Measurements from ENCODE around the gene CRK. TPM values are rescaled to one million over a fixed set of nuclear protein-coding genes. Genes with fewer than 3 reads are reported as not detected.
"Not testable (repeated sequence)": the region's sequence is repeated elsewhere in the genome, so short reads cannot be mapped to it uniquely, and the experiment has no call there.

The CRK gene
- total and polyA plus RNA-seq, 2 of the 4 experiments (the other 2 are of a cell fraction): 57.6 to 100 TPM

GRCh38 chr17:1378476-1378860 lies 77.6 kb downstream of the CRK start:
- CTCF ChIA-PET: interaction anchor here (2.2 kb wide), 1 partner anchor 13 kb away, joined by 10 read pairs; no protein-coding TSS in a partner anchor
- H2AK5ac ChIP-seq (ENCODE audit: low read depth, low read length); H4K5ac ChIP-seq (ENCODE audit: low read depth, low read length); in situ Hi-C loops (cut with MboI; ENCODE audit: low sequenced_read_pairs); H3K4me2 ChIP-seq (ENCODE audit: low read depth, low read length); H3K27me3 ChIP-seq (ENCODE audit: control insufficient read depth, insufficient read depth, low read length); H2BK120ac ChIP-seq (ENCODE audit: low read depth, low read length); H4K8ac ChIP-seq (ENCODE audit: low read depth in 2 of 2, low read length in 2 of 2); H3K9me3 ChIP-seq (ENCODE audit: control insufficient read depth, insufficient read depth, low read length); BruUV-seq (replicated peaks); H2AK9ac ChIP-seq (replicated peaks; ENCODE audit: low read depth, low read length, poor library complexity); H3K18ac ChIP-seq (ENCODE audit: low read depth, low read length); H3K4ac ChIP-seq (ENCODE audit: low read depth, low read length); intact Hi-C loops (cut with micrococcal nuclease); H3K36me3 ChIP-seq (ENCODE audit: control insufficient read depth, insufficient read depth, low read length); H3K9ac ChIP-seq (ENCODE audit: low read depth, low read length); H2AFZ ChIP-seq (replicated peaks; ENCODE audit: low read length, poor library complexity); H2BK20ac ChIP-seq (ENCODE audit: low read depth, low read length); H4K91ac ChIP-seq (ENCODE audit: insufficient read depth, low read depth, low read length); POLR2A ChIA-PET (ENCODE audit: unreplicated experiment); H3K4me3 ChIP-seq (ENCODE audit: insufficient read depth, low read depth, low read length); H3K23ac ChIP-seq (ENCODE audit: low read depth, low read length); H3K14ac ChIP-seq (replicated peaks; ENCODE audit: low read depth, low read length); dilution Hi-C loops (cut with HindIII; ENCODE audit: low sequenced_read_pairs, unreplicated experiment); H3K56ac ChIP-seq (ENCODE audit: extremely low read depth, insufficient read depth, low read length); H2BK15ac ChIP-seq (ENCODE audit: low read depth, low read length); H2BK5ac ChIP-seq (ENCODE audit: low read depth, low read length, poor library complexity, severe bottlenecking): not testable (repeated sequence)
- H3K4me1 ChIP-seq (ENCODE audit: control insufficient read depth, insufficient read depth, low read length): peaks cover 32% of the 10 kb centered on the region
- ATAC-seq (ENCODE audit: low read depth) (peak; percentile 24; the same call in 1 of the 2 replicates), DNase-seq (peak; percentile 28)
- H3K79me1 ChIP-seq (ENCODE audit: low read depth in 1 of 2, low read length in 2 of 2): peaks cover 0 to 62% of the 10 kb centered on the region in 2 experiments; a peak in 2 of 4 replicates
- H3K9me1 ChIP-seq (ENCODE audit: insufficient read depth, low read length): peaks cover 34% of the 10 kb centered on the region
- WGBS, 2 experiments (ENCODE audit: extremely low coverage in 2 of 2, insufficient read length in 1 of 2): 63% methylated on average over 6 of the region's 10 CpGs; no CpG with 5 or more reads in 1 of the 2 experiments
- peaks cover 100% of the 10 kb centered on the region for H4K20me1 ChIP-seq (ENCODE audit: insufficient read depth, low read length)
- H3K27ac ChIP-seq (ENCODE audit: insufficient read depth, low read length): peak overlapping the region; percentile 37; the same call in 1 of the 2 replicates
